Measurements from ENCODE around the gene GRID2IP.

Gene GRID2IP

GRCh38 chr7:6502886-6503285, 48.4 kb downstream of the GRID2IP start:
- no peak overlapping the region for H3K4me3 ChIP-seq (ENCODE audit: low read length)
- DNase-seq (ENCODE audit: low read depth): no peak
- no peak for TF ChIP-seq CTCF (conservative IDR thresholded peaks at IDR 0.05; ENCODE audit: low read length)

GRCh38 chr7:6501586-6502564, 49.4 kb downstream of the GRID2IP start:
- no peak for TF ChIP-seq CTCF (conservative IDR thresholded peaks at IDR 0.05; ENCODE audit: low read length)
- no peak for DNase-seq (ENCODE audit: low read depth)

GRCh38 chr7:6500691-6501090, 50.6 kb downstream of the GRID2IP start:
- DNase-seq (ENCODE audit: low read depth): no peak
- no peak for TF ChIP-seq CTCF (conservative IDR thresholded peaks at IDR 0.05; ENCODE audit: low read length)
- no peak overlapping the region for H3K4me3 ChIP-seq (ENCODE audit: low read length)

More at GRCh38 chr7:6501586-6502564, 49.4 kb downstream of the GRID2IP start:
- H3K4me3 ChIP-seq (ENCODE audit: low read length): no peak overlapping the region

- TF ChIP-seq CTCF (conservative IDR thresholded peaks at IDR 0.05; ENCODE audit: low read length): no peak
- DNase-seq (ENCODE audit: low read depth): no peak
- no peak overlapping the region for H3K4me3 ChIP-seq (ENCODE audit: low read length)
Observed at GRCh38 chr7:6497994-6498393, 53.3 kb downstream of the GRID2IP start.

- no peak for TF ChIP-seq CTCF (conservative IDR thresholded peaks at IDR 0.05; ENCODE audit: low read length)
- no peak overlapping the region for H3K4me3 ChIP-seq (ENCODE audit: low read length)
- DNase-seq (ENCODE audit: low read depth): no peak
Observed at GRCh38 chr7:6497637-6497905, 53.7 kb downstream of the GRID2IP start.

GRCh38 chr7:6496842-6497636, 54.2 kb downstream of the GRID2IP start:
- H3K4me3 ChIP-seq (ENCODE audit: low read length): no peak overlapping the region
- no peak for TF ChIP-seq CTCF (conservative IDR thresholded peaks at IDR 0.05; ENCODE audit: low read length)
- DNase-seq (ENCODE audit: low read depth): no peak

Data from AG10803 (cell line).